Ammon's horn (tissue), 1 donor: ENCODE measurements around the gene SOX15.
A peak's percentile ranks its signal among the peaks of the same experiment; 100 is the strongest.

Source experiments
- DNase-seq: peaks from one replicate; pipeline ENCODE4 v3.0.0-alpha.2; 2016; ENCODE audit warnings: low spot score

Gene SOX15

GRCh38 chr17:7577327-7578199 is 12.3 kb downstream of the SOX15 start:
- DNase-seq = no peak

GRCh38 chr17:7576432-7576937 is 13.4 kb downstream of the SOX15 start:
- no peak for DNase-seq

DNA sequence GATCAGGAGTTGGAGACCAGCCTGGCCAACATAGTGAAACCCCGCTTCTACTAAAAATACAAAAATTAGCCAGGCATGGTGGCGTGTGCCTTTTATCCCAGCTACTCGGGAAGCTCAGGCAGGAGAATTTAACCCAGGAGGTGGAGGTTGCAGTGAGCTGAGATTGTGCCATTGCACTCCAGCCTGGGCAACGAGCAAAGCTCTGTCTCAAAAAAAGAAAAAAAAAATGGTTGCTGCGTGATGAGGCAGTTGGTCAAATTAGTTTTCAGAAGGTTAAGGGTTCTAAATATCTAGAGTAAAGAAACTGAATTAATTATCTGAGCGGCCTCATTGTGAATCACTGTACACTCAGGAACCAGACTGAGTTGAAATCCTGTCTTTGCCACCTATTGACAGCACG is 13.9 kb downstream of the SOX15 start:
- DNase-seq = no peak

- no peak for DNase-seq
Observed at GRCh38 chr17:7575481-7575883, 14.4 kb downstream of the SOX15 start.

DNA sequence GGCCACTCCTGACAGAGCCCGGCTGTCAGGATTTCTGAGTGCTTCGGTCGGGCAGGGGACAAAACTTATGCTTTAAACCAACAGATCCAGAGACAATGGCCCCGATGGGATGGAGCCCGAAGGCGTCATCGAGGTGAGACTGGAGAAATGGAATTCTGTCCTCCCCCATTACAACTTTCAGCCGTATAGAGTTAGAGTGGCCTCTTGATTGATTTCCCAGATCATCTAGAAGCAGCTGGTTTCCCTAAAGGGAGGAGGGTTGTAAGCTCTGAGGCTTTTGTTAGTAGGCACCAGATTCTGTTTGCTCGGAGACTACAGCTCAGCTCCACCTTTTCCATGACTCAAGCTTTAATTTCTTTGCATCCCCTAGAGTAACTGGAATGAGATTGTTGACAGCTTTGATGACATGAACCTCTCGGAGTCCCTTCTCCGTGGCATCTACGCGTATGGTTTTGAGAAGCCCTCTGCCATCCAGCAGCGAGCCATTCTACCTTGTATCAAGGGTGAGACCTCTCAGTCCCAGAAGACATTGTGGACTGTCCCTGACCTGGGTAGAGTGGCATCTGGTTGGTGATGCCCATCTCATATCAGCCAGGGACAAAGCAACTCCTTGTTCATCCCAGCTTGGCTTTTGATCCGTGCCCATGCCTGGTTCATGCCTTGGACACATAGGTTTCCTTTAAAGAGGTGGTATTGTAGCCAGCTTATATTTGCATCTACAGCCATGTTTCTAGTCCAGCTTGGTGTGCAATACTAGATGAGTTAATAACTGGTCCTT is 15.5 kb downstream of the SOX15 start:
- no peak for DNase-seq

- peak; percentile 94 for DNase-seq
Observed at GRCh38 chr17:7573324-7574080, 16.4 kb downstream of the SOX15 start.

DNA sequence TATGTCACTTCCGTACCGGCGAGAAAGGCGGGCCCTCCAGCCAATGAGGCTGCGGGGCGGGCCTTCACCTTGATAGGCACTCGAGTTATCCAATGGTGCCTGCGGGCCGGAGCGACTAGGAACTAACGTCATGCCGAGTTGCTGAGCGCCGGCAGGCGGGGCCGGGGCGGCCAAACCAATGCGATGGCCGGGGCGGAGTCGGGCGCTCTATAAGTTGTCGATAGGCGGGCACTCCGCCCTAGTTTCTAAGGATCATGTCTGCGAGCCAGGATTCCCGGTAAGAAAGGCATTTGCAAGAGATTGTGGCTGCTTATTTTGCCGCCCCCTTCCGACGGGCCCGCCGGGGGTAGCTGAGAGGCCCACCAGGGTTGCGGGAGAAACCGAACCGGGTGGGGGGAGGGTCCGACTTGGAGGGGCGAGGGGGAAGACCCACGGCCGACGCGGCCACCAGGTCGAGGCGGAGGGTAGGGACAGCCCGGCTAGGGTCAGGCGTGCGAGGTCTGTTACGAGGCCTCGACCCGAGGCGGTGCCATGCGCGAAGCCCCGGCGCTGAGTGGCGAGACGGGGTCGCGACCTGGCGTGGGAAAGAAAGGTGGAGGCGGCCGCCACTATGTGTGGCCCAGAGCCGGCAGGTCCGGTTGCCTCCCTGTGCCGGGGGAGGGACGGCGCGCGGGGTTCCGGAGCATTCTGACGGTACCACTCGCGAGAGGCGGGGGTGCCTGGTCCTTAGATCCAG is 17.1 kb downstream of the SOX15 start:
- DNase-seq = peak; percentile 99

DNA sequence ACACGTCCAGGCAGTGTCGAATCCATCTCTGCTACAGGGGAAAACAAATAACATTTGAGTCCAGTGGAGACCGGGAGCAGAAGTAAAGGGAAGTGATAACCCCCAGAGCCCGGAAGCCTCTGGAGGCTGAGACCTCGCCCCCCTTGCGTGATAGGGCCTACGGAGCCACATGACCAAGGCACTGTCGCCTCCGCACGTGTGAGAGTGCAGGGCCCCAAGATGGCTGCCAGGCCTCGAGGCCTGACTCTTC is 17.6 kb downstream of the SOX15 start:
- DNase-seq = no peak

DNA sequence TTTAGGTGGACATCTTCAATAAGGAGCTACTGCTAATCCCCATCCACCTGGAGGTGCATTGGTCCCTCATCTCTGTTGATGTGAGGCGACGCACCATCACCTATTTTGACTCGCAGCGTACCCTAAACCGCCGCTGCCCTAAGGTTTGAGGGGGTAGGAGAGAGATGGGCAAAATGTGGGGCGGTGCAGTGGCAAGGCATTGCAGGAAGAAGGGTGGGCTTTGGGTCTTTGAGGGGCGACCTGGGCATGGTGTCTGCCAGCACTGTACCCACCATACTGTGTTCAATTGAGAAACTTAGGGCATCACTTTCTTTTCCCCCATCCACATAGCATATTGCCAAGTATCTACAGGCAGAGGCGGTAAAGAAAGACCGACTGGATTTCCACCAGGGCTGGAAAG is 19.5 kb downstream of the SOX15 start:
- DNase-seq = no peak

GRCh38 chr17:7569571-7569970 is 20.3 kb downstream of the SOX15 start:
- no peak for DNase-seq

GRCh38 chr17:7563115-7563869 is 26.6 kb downstream of the SOX15 start:
- no peak for DNase-seq

- no peak for DNase-seq
Observed at GRCh38 chr17:7562208-7562605, 27.7 kb downstream of the SOX15 start.

DNA sequence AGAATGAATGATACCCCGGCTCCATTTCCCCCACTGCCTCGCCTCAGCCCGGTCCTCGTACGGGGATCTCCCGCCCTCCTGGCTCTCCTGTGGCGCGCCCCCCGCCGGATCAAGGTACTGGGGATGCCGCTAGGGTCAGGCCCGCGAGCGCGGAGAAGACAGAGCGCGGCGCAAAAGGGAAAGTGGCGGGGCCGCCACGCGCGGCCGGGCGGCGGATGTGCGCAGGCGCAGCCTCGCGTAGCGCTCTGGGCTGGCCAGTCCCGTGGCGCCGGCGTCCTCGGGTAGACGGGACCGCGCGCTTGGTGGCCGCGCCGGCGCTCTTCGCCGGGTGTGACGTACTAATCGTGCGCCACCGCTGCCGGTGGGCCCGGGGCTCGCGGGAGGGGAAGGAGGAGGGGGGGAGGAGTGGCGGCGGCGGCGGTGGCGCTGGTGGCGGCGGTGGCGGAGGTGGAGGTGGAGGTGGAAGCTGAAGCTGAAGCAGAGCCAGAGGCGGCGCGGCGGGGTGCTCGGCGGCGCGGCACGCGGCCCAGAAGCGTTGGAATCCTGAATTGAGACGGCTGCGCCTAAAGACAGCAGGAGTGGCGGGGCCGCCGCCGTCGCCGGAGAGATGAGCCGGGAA is 28.2 kb downstream of the SOX15 start, which contains the start of gene SENP3:
Gene SENP3, plus strand, starts transcription at position 331 of the 619 bp plus-strand sequence. CDS start 1,158 bp downstream, outside the sequence.
- DNase-seq = peak; percentile 88

DNA sequence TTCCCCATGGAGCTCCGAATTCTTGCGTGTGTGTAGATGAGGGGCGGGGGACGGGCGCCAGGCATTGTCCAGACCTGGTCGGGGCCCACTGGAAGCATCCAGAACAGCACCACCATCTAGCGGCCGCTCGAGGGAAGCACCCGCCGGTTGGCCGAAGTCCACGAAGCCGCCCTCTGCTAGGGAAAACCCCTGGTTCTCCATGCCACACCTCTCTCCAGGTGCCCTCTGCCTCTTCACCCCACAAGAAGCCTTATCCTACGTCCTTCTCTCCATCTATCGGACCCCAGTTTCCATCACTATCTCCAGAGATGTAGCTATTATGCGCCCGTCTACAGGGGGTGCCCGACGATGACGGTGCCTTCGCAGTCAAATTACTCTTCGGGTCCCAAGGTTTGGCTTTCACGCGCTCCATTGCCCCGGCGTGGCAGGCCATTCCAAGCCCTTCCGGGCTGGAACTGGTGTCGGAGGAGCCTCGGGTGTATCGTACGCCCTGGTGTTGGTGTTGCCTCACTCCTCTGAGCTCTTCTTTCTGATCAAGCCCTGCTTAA is 28.8 kb downstream of the SOX15 start:
- DNase-seq = peak; percentile 89

DNA sequence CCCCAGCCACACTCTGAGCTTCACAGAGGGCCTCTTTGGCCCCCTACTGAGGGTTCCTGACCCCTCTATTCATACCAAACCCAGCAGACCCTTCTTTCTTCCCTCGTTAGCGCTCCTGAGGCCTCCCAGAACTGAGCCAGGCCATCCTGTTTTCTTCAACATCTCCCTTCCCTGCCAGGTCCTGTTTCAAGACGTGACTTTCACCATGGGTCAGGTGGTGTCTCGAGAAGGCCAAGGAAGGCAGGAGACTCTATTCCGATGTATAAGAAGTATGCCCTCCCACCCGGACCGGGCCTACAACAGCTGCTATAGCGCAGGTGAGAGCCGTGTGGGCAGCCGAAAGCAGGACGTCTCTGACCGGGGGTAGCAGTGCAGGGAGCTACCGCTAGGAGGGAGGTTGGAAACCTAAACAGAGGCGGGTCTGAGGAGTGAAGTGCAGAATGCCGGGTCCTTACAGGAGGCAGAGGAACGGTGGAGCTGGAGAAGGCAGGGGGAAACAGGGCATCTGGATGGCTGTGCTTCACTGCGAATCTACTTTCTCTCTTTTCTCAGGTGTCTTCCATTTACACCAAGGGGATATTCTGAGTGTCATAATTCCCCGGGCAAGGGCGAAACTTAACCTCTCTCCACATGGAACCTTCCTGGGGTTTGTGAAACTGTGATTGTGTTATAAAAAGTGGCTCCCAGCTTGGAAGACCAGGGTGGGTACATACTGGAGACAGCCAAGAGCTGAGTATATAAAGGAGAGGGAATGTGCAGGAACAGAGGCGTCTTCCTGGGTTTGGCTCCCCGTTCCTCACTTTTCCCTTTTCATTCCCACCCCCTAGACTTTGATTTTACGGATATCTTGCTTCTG is 29.5 kb downstream of the SOX15 start:
- DNase-seq = no peak

GRCh38 chr17:7559320-7560171 is 30.3 kb downstream of the SOX15 start:
- no peak for DNase-seq

- DNase-seq = peak; percentile 62
Observed at GRCh38 chr17:7558544-7559319, 31.2 kb downstream of the SOX15 start, which contains the start of gene TNFSF13. TNFSF13 (plus strand) TSS chr17:7558750; CDS start chr17:7559040, 290 bp downstream.
